H9 (cell line): ENCODE measurements around the gene SNED1. TPM values are rescaled to one million over a fixed set of nuclear protein-coding genes. Genes with fewer than 3 reads are reported as not detected.

Experiments
- DNase-seq: peaks from one replicate; pipeline ENCODE4 v3.0.0-alpha.2; 2017
- H2AFZ ChIP-seq: one replicate; pipeline ENCODE4 v1.6.1; 2013; ENCODE audit warnings: mild to moderate bottlenecking, low read length, control low read depth, moderate library complexity
- H2AK5ac ChIP-seq: 2 replicates; pipeline ENCODE4 v1.6.1; 2013; ENCODE audit warnings: low read length, control low read depth, mixed read lengths; ENCODE audit not compliant: insufficient read length
- H2BK120ac ChIP-seq: one replicate; pipeline ENCODE4 v1.6.1; 2013; ENCODE audit warnings: low read depth, mild to moderate bottlenecking, low read length, control low read depth, inconsistent platforms; ENCODE audit not compliant: poor library complexity, severe bottlenecking
- H2BK12ac ChIP-seq: 2 replicates; pipeline ENCODE4 v1.6.1; 2013; ENCODE audit warnings: low read length, control low read depth, mixed read lengths, low read depth; ENCODE audit not compliant: insufficient read length
- H2BK15ac ChIP-seq: 2 replicates; pipeline ENCODE4 v1.6.1; 2013; ENCODE audit warnings: low read depth, low read length, control low read depth
- H2BK20ac ChIP-seq: one replicate; pipeline ENCODE4 v1.6.1; 2013; ENCODE audit warnings: low read depth, mild to moderate bottlenecking, low read length, control low read depth, inconsistent platforms; ENCODE audit not compliant: poor library complexity, severe bottlenecking
- H2BK5ac ChIP-seq: 2 replicates; pipeline ENCODE4 v1.6.1; 2013; ENCODE audit warnings: low read length, control low read depth, mixed read lengths; ENCODE audit not compliant: insufficient read length
- H3K14ac ChIP-seq: 2 replicates; pipeline ENCODE4 v1.6.1; 2013; ENCODE audit warnings: low read length, control low read depth; ENCODE audit not compliant: insufficient read depth
- H3K18ac ChIP-seq: 2 replicates; pipeline ENCODE4 v1.6.1; 2013; ENCODE audit warnings: low read depth, mild to moderate bottlenecking, mixed read lengths, low read length, control low read depth; ENCODE audit not compliant: insufficient read length
- H3K23ac ChIP-seq: 2 replicates; pipeline ENCODE4 v1.6.1; 2013; ENCODE audit warnings: low read length, control low read depth, mixed read lengths, low read depth; ENCODE audit not compliant: insufficient read length
- H3K23me2 ChIP-seq: 2 replicates; pipeline ENCODE4 v1.6.1; 2013; ENCODE audit warnings: low read depth, mild to moderate bottlenecking, mixed read lengths, low read length, control low read depth; ENCODE audit not compliant: insufficient read length, poor library complexity, severe bottlenecking
- H3K27ac ChIP-seq: 2 replicates; pipeline ENCODE4 v1.5.1; 2013; ENCODE audit warnings: low read length, control low read depth, mixed read lengths, low read depth; ENCODE audit not compliant: insufficient read length
- H3K27me3 ChIP-seq: 2 replicates; pipeline ENCODE4 v1.6.1; 2013; ENCODE audit warnings: low read length, control low read depth, inconsistent platforms; ENCODE audit not compliant: insufficient read depth
- H3K4ac ChIP-seq: 2 replicates; pipeline ENCODE4 v1.6.1; 2013; ENCODE audit warnings: low read depth, mild to moderate bottlenecking, control low read depth, inconsistent platforms, low read length, moderate library complexity
- H3K4me1 ChIP-seq: 2 replicates; pipeline ENCODE4 v1.6.1; 2013; ENCODE audit warnings: low read length, control low read depth, inconsistent platforms; ENCODE audit not compliant: insufficient read depth
- H3K4me2 ChIP-seq: 2 replicates; pipeline ENCODE4 v1.6.1; 2013; ENCODE audit warnings: low read length, control low read depth, mixed read lengths; ENCODE audit not compliant: insufficient read length, insufficient read depth
- H3K56ac ChIP-seq: 2 replicates; pipeline ENCODE4 v1.6.1; 2013; ENCODE audit warnings: low read depth, mild to moderate bottlenecking, mixed read lengths, low read length, control low read depth; ENCODE audit not compliant: insufficient read length
- H3K79me1 ChIP-seq: 2 replicates; pipeline ENCODE4 v1.6.1; 2013; ENCODE audit warnings: low read depth, mild to moderate bottlenecking, moderate library complexity, low read length, control low read depth, inconsistent platforms; ENCODE audit not compliant: insufficient read depth, poor library complexity, severe bottlenecking
- H3K79me2 ChIP-seq: 2 replicates; pipeline ENCODE4 v1.6.1; 2013; ENCODE audit warnings: low read length, control low read depth, inconsistent platforms; ENCODE audit not compliant: insufficient read depth
- H3K9ac ChIP-seq: 2 replicates; pipeline ENCODE4 v1.6.1; 2013; ENCODE audit warnings: low read length, control low read depth, mixed read lengths; ENCODE audit not compliant: insufficient read length; ENCODE audit errors: extremely low read depth
- H3K9me3 ChIP-seq: one replicate; pipeline ENCODE4 v1.6.1; 2013; ENCODE audit warnings: low read depth, low read length, inconsistent platforms; ENCODE audit not compliant: control insufficient read depth
- H3T11ph ChIP-seq: one replicate; pipeline ENCODE4 v1.6.1; 2013; ENCODE audit warnings: mild to moderate bottlenecking, low read length, control low read depth, inconsistent platforms
- H4K20me1 ChIP-seq: one replicate; pipeline ENCODE4 v1.6.1; 2013; ENCODE audit not compliant: control insufficient read depth, insufficient read length, insufficient read depth
- H4K5ac ChIP-seq: 2 replicates; pipeline ENCODE4 v1.6.1; 2013; ENCODE audit warnings: low read depth, mild to moderate bottlenecking, mixed read lengths, low read length, control low read depth; ENCODE audit not compliant: insufficient read length
- H4K8ac ChIP-seq: replicated peaks from 2 replicates; pipeline ENCODE4 v1.6.1; 2013; ENCODE audit warnings: low read length, control low read depth, mixed read lengths, low read depth; ENCODE audit not compliant: insufficient read length
- H4K91ac ChIP-seq: 2 replicates; pipeline ENCODE4 v1.6.1; 2013; ENCODE audit warnings: low read depth, mild to moderate bottlenecking, moderate library complexity, mixed read lengths, low read length, control low read depth; ENCODE audit not compliant: insufficient read length
- H3K27ac Mint-ChIP-seq, 3 experiments: 2 replicates in 2 of 3; 3 replicates in 1 of 3; pipeline ENCODE4 v1.8.0; 2020 to 2021; ENCODE audit warnings: mixed read lengths in 3 of 3, mild to moderate bottlenecking in 1 of 3, moderate library complexity in 1 of 3
- H3K27me3 Mint-ChIP-seq: 2 replicates; pipeline ENCODE4 v1.8.0; 2021; ENCODE audit warnings: low read depth, mild to moderate bottlenecking, moderate library complexity, mixed read lengths
- H3K36me3 Mint-ChIP-seq, 3 experiments: 2 replicates in 2 of 3; 3 replicates in 1 of 3; pipeline ENCODE4 v1.8.0; 2020 to 2021; ENCODE audit warnings: low read depth in 3 of 3, mixed read lengths in 3 of 3; ENCODE audit not compliant: insufficient read depth in 1 of 3
- H3K4me1 Mint-ChIP-seq, 2 experiments: 2 replicates each; pipeline ENCODE4 v1.8.0; 2020; ENCODE audit warnings: mixed read lengths in 2 of 2
- H3K4me3 Mint-ChIP-seq, 2 experiments: 2 replicates in 1 of 2; 3 replicates in 1 of 2; pipeline ENCODE4 v1.8.0; 2020 to 2021; ENCODE audit warnings: mild to moderate bottlenecking in 2 of 2, mixed read lengths in 2 of 2, moderate library complexity in 1 of 2
- H3K9me3 Mint-ChIP-seq, 2 experiments: 2 replicates in 1 of 2; 3 replicates in 1 of 2; pipeline ENCODE4 v1.8.0; 2020; ENCODE audit warnings: mild to moderate bottlenecking in 2 of 2, mixed read lengths in 2 of 2, moderate library complexity in 1 of 2
- CTCF ChIP-seq: fragments of 200-600 bp; sonication (generic); conservative IDR thresholded peaks from 3 replicates; pipeline ENCODE4 v1.8.0; 2021; ENCODE audit warnings: antibody characterized with exemption, mild to moderate bottlenecking
- WGBS: extraction: QIAGEN DNeasy Blood & Tissue Kit; methylation state at CpG from one replicate; pipeline ENCODE4 v1.1.7; 2013; ENCODE audit warnings: missing lambda C conversion rate, low lambda C conversion rate, mixed read lengths; ENCODE audit not compliant: insufficient read length; ENCODE audit errors: extremely low coverage; 5-methylcytosine and 5-hydroxymethylcytosine counted together
- total RNA-seq: library from RNA; stranded (reverse); gene quantifications from 2 replicates; pipeline ENCODE4 v1.2.1, GENCODE V29; 2021

The SNED1 gene
- total RNA-seq, 1 experiment from 2014 or later = 2.5 TPM

GRCh38 chr2:241126201-241126611, 127.8 kb downstream of the SNED1 start:
- no peak overlapping the region for H2BK20ac ChIP-seq
- no peaks in the 10 kb centered on the region for H3K27me3 ChIP-seq
- no peaks in the 10 kb centered on the region for H3K27me3 Mint-ChIP-seq
- H2AK5ac ChIP-seq = no peak overlapping the region
- H3K4me1 Mint-ChIP-seq = no peaks in the 10 kb centered on the region
- H3K36me3 Mint-ChIP-seq = peaks cover 10 to 50% (median 30%) of the 10 kb centered on the region in 3 experiments; a peak in 6 of 7 replicates
- H3K23ac ChIP-seq = no peak overlapping the region
- no peak overlapping the region for H4K5ac ChIP-seq
- H3K4me3 Mint-ChIP-seq = no peak overlapping the region
- H3K27ac Mint-ChIP-seq = no peak overlapping the region
- DNase-seq = no peak
- H4K91ac ChIP-seq = no peak overlapping the region
- H3K14ac ChIP-seq = no peak overlapping the region; the same call in 1 of the 2 replicates
- TF ChIP-seq CTCF = no peak
- H2AFZ ChIP-seq = no peak overlapping the region
- no peak overlapping the region for H3K9ac ChIP-seq
- H3K23me2 ChIP-seq = no peaks in the 10 kb centered on the region
- no peaks in the 10 kb centered on the region for H3K4me1 ChIP-seq
- H3K27ac ChIP-seq = no peak overlapping the region
- H2BK15ac ChIP-seq = no peak overlapping the region
- no peak overlapping the region for H2BK5ac ChIP-seq
- H3K79me1 ChIP-seq = no peaks in the 10 kb centered on the region
- no peaks in the 10 kb centered on the region for H4K20me1 ChIP-seq
- H3K56ac ChIP-seq = no peak overlapping the region
- no peaks in the 10 kb centered on the region for H3K79me2 ChIP-seq
- H3K18ac ChIP-seq = no peak overlapping the region
- H2BK12ac ChIP-seq = no peak overlapping the region
- no peak overlapping the region for H4K8ac ChIP-seq
- H2BK120ac ChIP-seq = no peak overlapping the region
- no peak overlapping the region for H3K4ac ChIP-seq
- H3K9me3 ChIP-seq = no peaks in the 10 kb centered on the region
- H3K9me3 Mint-ChIP-seq = no peaks in the 10 kb centered on the region
- no CpG with 5 or more reads among the region's 21 CpGs for WGBS
- no peak overlapping the region for H3K4me2 ChIP-seq
- no peak overlapping the region for H3T11ph ChIP-seq
